ENCODE measurements around the gene SHCBP1L. TPM values are rescaled to one million over a fixed set of nuclear protein-coding genes. Genes with fewer than 3 reads are reported as not detected.
"Not testable (repeated sequence)": the region's sequence is repeated elsewhere in the genome, so short reads cannot be mapped to it uniquely, and the experiment has no call there.

The SHCBP1L gene
- total and polyA plus RNA-seq, 2 donors (not counting 1 experiment from before 2014, with no cell fraction given), result not detected

GRCh38 chr1:182956708-182957365 lies 3.9 kb upstream of the SHCBP1L start:
- H3K27ac ChIP-seq (ENCODE audit: insufficient read depth, low read length), result no peak overlapping the region

DNA sequence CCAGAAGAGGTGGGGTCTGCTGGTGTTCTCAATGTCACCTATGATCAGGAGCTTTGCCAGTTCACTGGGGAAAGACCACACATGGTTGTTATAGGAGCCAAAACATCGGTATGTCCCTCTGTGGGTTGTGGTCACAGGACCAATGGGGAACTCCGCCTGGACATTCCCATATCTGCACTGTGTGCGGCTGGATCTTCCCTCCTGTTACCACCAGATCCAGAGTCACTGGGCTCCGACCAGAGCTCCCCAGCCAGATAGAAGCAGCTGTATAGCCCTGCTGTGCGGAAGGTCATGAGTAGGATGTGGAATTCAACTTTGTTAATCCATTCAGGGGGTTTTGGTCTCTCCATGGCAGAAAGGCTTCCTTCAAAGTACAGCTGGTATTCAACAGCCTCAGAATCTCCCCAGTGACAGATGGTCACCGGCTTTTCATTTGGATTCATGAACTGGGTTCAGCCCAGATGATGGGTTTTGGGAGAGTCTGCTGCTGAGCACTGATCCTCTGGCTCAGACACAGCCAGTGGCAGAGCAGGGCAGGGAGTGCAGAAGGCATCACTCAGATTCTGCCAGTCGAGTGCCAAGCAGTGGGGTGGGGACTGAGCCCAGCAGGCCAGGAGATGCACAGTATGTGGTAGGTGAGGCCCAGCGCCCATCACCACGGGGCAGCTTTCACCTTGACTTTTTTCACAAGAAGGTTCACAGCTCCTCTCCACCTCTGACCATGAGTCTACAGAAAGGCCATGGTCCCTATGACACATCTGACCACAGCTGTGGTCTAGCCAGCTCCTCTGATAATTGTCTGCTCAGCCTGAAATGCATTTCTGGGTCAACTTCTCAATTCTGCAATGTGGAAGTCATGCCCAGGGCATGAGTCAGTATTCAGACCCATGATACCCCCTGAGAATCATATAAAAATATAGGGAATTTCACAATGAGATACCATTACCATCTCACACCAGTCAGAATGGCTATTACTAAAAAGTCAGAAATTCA lies 2.9 kb upstream of the SHCBP1L start:
- TF ChIP-seq EZH2 (IDR thresholded peaks at IDR 0.05; ENCODE audit: low read length, missing control alignments) (no peak), CTCF (conservative IDR thresholded peaks at IDR 0.05 in 1 of 2, IDR thresholded peaks at IDR 0.05 in 1 of 2; ENCODE audit: low read depth in 1 of 2, low read length in 2 of 2) (no peak)
- no peak overlapping the region for H2AFZ ChIP-seq (ENCODE audit: low read length)

More at GRCh38 chr1:182956708-182957365, 3.9 kb upstream of the SHCBP1L start:
- no peak for TF ChIP-seq EZH2 (IDR thresholded peaks at IDR 0.05; ENCODE audit: low read length, missing control alignments)
- TF ChIP-seq CTCF (conservative IDR thresholded peaks at IDR 0.05 in 1 of 2, IDR thresholded peaks at IDR 0.05 in 1 of 2; ENCODE audit: low read depth in 1 of 2, low read length in 2 of 2), result no peak
- H4K20me1 ChIP-seq (ENCODE audit: control insufficient read depth, extremely low read depth, insufficient read depth, low read length), result no peaks in the 10 kb centered on the region
- H3K4me3 ChIP-seq (replicated peaks in 1 of 4; ENCODE audit: control extremely low read depth in 1 of 4, insufficient read depth in 1 of 4, low read depth in 3 of 4, low read length in 4 of 4), result no peak overlapping the region
- H3K27me3 ChIP-seq (ENCODE audit: control insufficient read depth, insufficient read depth, low read length), result peaks cover 6% of the 10 kb centered on the region
- H3K79me2 ChIP-seq (ENCODE audit: control insufficient read depth, insufficient read depth, low read length), result no peaks in the 10 kb centered on the region
- H3K4me1 ChIP-seq (ENCODE audit: control insufficient read depth, extremely low read depth, insufficient read depth, low read length), result peaks cover 2% of the 10 kb centered on the region
- H2AFZ ChIP-seq (ENCODE audit: low read length), result no peak overlapping the region
- no peak overlapping the region for H3K9ac ChIP-seq (ENCODE audit: insufficient read depth, low read length)
- no peaks in the 10 kb centered on the region for H3K9me3 ChIP-seq (ENCODE audit: control insufficient read depth, insufficient read depth, low read depth, low read length)
- no peaks in the 10 kb centered on the region for H3K36me3 ChIP-seq (ENCODE audit: control insufficient read depth, insufficient read depth, low read length)
- DNase-seq (ENCODE audit: low read depth in 2 of 2), result no peak
- H3K4me2 ChIP-seq (ENCODE audit: extremely low read depth, insufficient read depth, low read length), result no peak overlapping the region

GRCh38 chr1:182953826-182954225 lies 860 bp upstream of the SHCBP1L start:
- H3K9ac ChIP-seq (ENCODE audit: insufficient read depth, low read length), result no peak overlapping the region
- H3K27me3 ChIP-seq (ENCODE audit: control insufficient read depth, insufficient read depth, low read length), result peaks cover 6% of the 10 kb centered on the region
- no peak overlapping the region for H3K27ac ChIP-seq (ENCODE audit: insufficient read depth, low read length)
- TF ChIP-seq CTCF (conservative IDR thresholded peaks at IDR 0.05 in 1 of 2, IDR thresholded peaks at IDR 0.05 in 1 of 2; ENCODE audit: low read depth in 1 of 2, low read length in 2 of 2) (no peak), EZH2 (IDR thresholded peaks at IDR 0.05; ENCODE audit: low read length, missing control alignments) (no peak)
- H3K36me3 ChIP-seq (ENCODE audit: control insufficient read depth, insufficient read depth, low read length), result no peaks in the 10 kb centered on the region
- peaks cover 2% of the 10 kb centered on the region for H3K4me1 ChIP-seq (ENCODE audit: control insufficient read depth, extremely low read depth, insufficient read depth, low read length)
- no peak overlapping the region for H3K4me2 ChIP-seq (ENCODE audit: extremely low read depth, insufficient read depth, low read length)
- no peak for DNase-seq (ENCODE audit: low read depth in 2 of 2)
- H2AFZ ChIP-seq (ENCODE audit: low read length), result no peak overlapping the region
- H3K79me2 ChIP-seq (ENCODE audit: control insufficient read depth, insufficient read depth, low read length), result no peaks in the 10 kb centered on the region
- H4K20me1 ChIP-seq (ENCODE audit: control insufficient read depth, extremely low read depth, insufficient read depth, low read length), result no peaks in the 10 kb centered on the region
- H3K9me3 ChIP-seq (ENCODE audit: control insufficient read depth, insufficient read depth, low read depth, low read length), result no peaks in the 10 kb centered on the region
- no peak overlapping the region for H3K4me3 ChIP-seq (replicated peaks in 1 of 4; ENCODE audit: control extremely low read depth in 1 of 4, insufficient read depth in 1 of 4, low read depth in 3 of 4, low read length in 4 of 4)

More for the DNA sequence above, 2.9 kb upstream of the SHCBP1L start:
- Histone ChIP-seq H4K20me1 (ENCODE audit: control insufficient read depth, extremely low read depth, insufficient read depth, low read length) (no peaks in the 10 kb centered on the region), H3K4me2 (ENCODE audit: extremely low read depth, insufficient read depth, low read length) (no peak overlapping the region), H3K4me3 (replicated peaks in 1 of 4; ENCODE audit: control extremely low read depth in 1 of 4, insufficient read depth in 1 of 4, low read depth in 3 of 4, low read length in 4 of 4) (no peak overlapping the region), H3K9me3 (ENCODE audit: control insufficient read depth, insufficient read depth, low read depth, low read length) (no peaks in the 10 kb centered on the region), H3K4me1 (ENCODE audit: control insufficient read depth, extremely low read depth, insufficient read depth, low read length) (peaks cover 2% of the 10 kb centered on the region), H3K27ac (ENCODE audit: insufficient read depth, low read length) (no peak overlapping the region), H3K9ac (ENCODE audit: insufficient read depth, low read length) (no peak overlapping the region), H3K36me3 (ENCODE audit: control insufficient read depth, insufficient read depth, low read length) (no peaks in the 10 kb centered on the region), H3K79me2 (ENCODE audit: control insufficient read depth, insufficient read depth, low read length) (no peaks in the 10 kb centered on the region), H3K27me3 (ENCODE audit: control insufficient read depth, insufficient read depth, low read length) (peaks cover 6% of the 10 kb centered on the region)
- peak; percentile 70 to 96 for DNase-seq (ENCODE audit: low read depth in 2 of 2)

DNA sequence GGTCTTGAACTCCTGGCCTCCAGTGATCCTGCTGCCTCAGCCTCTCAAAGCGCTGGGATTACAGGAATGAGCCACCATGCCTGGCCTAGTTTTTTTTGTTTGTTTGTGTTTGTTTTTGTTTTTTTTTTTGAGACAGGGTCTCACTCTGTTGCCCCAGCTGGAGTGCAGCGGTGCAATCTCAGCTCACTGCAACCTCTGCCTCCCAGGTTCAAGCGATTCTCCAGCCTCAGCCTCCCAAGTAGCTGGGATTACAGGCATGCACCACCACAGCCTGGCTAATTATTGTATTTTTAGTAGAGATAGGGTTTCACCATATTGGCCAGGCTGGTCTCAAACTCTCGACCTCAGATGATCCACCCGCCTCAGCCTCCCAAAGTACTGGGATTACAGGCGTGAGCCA lies 9.6 kb downstream of the SHCBP1L start:
- not testable (repeated sequence) for H4K20me1 ChIP-seq (ENCODE audit: control insufficient read depth, extremely low read depth, insufficient read depth, low read length); H3K36me3 ChIP-seq (ENCODE audit: control insufficient read depth, insufficient read depth, low read length); H3K4me2 ChIP-seq (ENCODE audit: extremely low read depth, insufficient read depth, low read length); H3K4me3 ChIP-seq (replicated peaks in 1 of 4; ENCODE audit: control extremely low read depth in 1 of 4, insufficient read depth in 1 of 4, low read depth in 3 of 4, low read length in 4 of 4); DNase-seq (ENCODE audit: low read depth in 2 of 2); H3K9ac ChIP-seq (ENCODE audit: insufficient read depth, low read length); H3K27ac ChIP-seq (ENCODE audit: insufficient read depth, low read length); H2AFZ ChIP-seq (ENCODE audit: low read length); H3K9me3 ChIP-seq (ENCODE audit: control insufficient read depth, insufficient read depth, low read depth, low read length); H3K4me1 ChIP-seq (ENCODE audit: control insufficient read depth, extremely low read depth, insufficient read depth, low read length); H3K27me3 ChIP-seq (ENCODE audit: control insufficient read depth, insufficient read depth, low read length); H3K79me2 ChIP-seq (ENCODE audit: control insufficient read depth, insufficient read depth, low read length)

Data from fibroblast of lung (primary cell).